GM20431 (cell line): ENCODE results near the gene PPP1R37.

Source experiments
- in situ Hi-C: fragments of 300-500 bp; cut with MseI, MboI; formaldehyde crosslinking; loops from one replicate; pipeline ENCODE4 v1.15.0; 2020; ENCODE audit warnings: low sequenced_read_pairs; ENCODE audit not compliant: unreplicated experiment

The PPP1R37 gene

GRCh38 chr19:45070214-45070613 lies 22.8 kb upstream of the PPP1R37 start:
- in situ Hi-C loops = no loop called here

- in situ Hi-C loops = no loop called here
These were observed 22.0 kb upstream of the PPP1R37 start for GRCh38 chr19:45070861-45071544.

- in situ Hi-C loops = no loop called here
These were observed 21.4 kb upstream of the PPP1R37 start for GRCh38 chr19:45071545-45071938.

- in situ Hi-C loops = no loop called here
These were observed 20.8 kb upstream of the PPP1R37 start for GRCh38 chr19:45071969-45072790.

GRCh38 chr19:45074744-45075300 lies 18.2 kb upstream of the PPP1R37 start:
- in situ Hi-C loops = no loop called here

GRCh38 chr19:45075301-45076028 lies 17.5 kb upstream of the PPP1R37 start:
- in situ Hi-C loops = no loop called here

GRCh38 chr19:45076029-45076850 lies 16.7 kb upstream of the PPP1R37 start, which contains the start of gene ZNF296:
Gene ZNF296, minus strand, starts transcription at chr19:45076478. Its CDS starts 105 bp downstream, at chr19:45076373.
- in situ Hi-C loops = no loop called here

GRCh38 chr19:45076851-45077730 lies 15.9 kb upstream of the PPP1R37 start:
- in situ Hi-C loops = no loop called here

- in situ Hi-C loops = no loop called here
These were observed 14.5 kb upstream of the PPP1R37 start for GRCh38 chr19:45078390-45079062.

- in situ Hi-C loops = no loop called here
These were observed 13.7 kb upstream of the PPP1R37 start, which contains the start of gene GEMIN7 for GRCh38 chr19:45079063-45079910. Gene GEMIN7, plus strand, starts transcription at chr19:45079260. Its CDS starts 10,855 bp downstream, at chr19:45090115.

- in situ Hi-C loops = no loop called here
These were observed 13.0 kb upstream of the PPP1R37 start for GRCh38 chr19:45079911-45080370.

- in situ Hi-C loops = no loop called here
These were observed 10.8 kb upstream of the PPP1R37 start for GRCh38 chr19:45082170-45082569.

GRCh38 chr19:45086480-45086879 lies 6.5 kb upstream of the PPP1R37 start:
- in situ Hi-C loops = no loop called here

- in situ Hi-C loops = no loop called here
These were observed 5.4 kb upstream of the PPP1R37 start for GRCh38 chr19:45087531-45087930.

GRCh38 chr19:45090034-45090433 lies 2.9 kb upstream of the PPP1R37 start:
- in situ Hi-C loops = no loop called here

GRCh38 chr19:45090606-45091005 lies 2.4 kb upstream of the PPP1R37 start:
- in situ Hi-C loops = no loop called here
